Nucleus accumbens (tissue), 56 donors: ENCODE results near the gene STOML2.

Experiments
- DNase-seq, 56 donors: peaks; one replicate each; lab custom pipeline; 2025; lab: John Stamatoyannopoulos, UW

STOML2 gene

GRCh38 chr9:35108946-35109575 lies 6.1 kb upstream of the STOML2 start:
- DNase-seq: no peak

DNA sequence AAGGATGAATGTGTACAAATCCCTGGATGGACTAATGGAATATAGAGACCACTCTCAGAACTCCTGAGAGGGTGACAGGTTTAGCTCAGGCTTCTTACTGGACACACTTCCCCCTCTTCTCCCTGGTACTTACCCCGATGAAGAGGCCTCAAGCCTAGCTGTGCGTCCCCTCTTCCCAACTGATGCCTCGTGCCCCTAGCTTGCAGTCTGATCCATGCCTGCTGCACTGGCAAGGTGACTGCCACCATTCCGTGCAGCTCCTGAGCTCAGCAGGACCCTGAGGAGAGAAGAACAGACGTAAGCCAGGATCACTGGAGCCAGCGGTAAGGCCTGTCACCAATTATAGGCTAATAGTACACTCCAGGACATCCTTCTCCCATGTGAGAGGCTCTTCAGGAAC lies 5.5 kb upstream of the STOML2 start:
- DNase-seq: no peak

- DNase-seq: no peak
These were observed 4.7 kb upstream of the STOML2 start for GRCh38 chr9:35107297-35108290.

- DNase-seq: no peak
These were observed 3.4 kb upstream of the STOML2 start for GRCh38 chr9:35106343-35106730.

DNA sequence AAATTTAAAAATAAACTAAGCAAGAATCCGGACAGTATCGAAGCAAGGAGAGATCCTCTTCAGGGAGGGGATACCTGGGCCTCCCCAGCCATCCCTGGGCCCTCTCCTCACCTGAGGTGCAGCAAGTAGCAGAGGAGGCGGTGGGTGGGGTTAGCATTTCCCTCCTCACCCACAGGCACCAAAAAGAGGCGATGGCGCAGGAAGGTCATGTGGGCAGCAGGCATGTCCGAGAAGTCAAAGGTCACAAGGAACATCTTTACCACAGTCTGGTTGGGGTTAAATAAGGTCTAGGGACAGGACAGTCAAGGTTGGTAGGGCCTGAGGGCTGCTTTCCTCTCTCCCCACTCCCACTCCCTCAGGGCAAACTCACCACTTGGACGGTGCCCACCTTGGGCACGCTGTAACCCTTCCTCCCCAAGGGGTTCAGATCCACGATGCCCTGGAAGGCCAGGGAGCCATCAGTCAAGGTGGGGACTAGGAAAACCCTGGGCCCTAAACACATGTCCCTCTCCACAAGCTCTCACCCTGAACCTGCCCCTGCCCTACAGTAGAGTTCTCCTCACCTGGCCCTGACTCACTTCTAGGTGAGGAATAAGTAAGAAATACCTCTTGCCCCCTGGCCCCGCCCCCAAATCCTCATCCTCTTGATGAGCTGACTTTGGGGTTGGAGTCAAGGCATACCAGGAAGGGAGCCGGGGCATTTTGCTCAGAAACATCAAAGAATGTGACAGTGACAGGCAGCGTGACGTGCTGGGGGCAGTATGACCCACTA lies 2.8 kb upstream of the STOML2 start:
- DNase-seq: no peak

DNA sequence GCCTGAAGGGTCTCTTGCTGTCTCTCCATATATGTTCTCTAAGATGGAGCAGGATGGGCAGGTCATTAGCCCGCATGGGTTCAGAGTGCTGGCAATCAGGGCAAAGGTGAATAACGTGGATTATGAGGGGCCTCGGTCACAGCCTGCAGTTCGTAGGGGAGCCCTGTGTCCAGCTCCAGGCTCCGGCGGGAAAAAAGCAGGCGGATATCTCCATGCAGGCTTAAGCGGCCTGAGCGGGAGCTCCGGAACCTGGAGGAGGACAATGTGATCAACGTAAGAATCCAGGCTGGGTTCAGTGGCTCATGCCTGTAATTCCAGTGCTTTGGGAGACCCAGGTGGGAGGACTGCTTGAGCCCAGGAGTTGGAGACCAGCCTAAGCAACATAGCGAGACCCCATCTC lies 2.2 kb upstream of the STOML2 start:
- no peak for DNase-seq

DNA sequence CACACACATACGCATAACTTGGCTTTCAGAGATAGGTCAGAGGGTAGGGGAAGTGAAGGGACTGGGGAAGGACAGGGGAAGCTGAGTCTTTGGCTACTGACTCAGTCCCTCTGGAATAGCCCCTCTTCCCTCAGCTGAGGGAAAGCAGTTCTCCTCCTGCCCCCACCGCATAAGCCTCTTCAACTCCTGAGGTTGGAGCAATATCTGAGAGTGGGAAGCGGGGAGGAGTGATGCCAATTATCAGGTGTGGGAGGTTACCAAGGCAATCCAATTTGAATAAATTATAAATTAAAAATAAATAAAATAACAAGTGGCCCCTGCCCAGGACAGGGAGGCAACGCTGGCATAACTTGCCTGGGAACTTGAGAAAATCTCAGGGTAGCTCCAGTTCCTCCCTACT lies 1.7 kb upstream of the STOML2 start:
- DNase-seq: peak in 8 of 56 donors; percentile 5 to 36 (median 22)

GRCh38 chr9:35103660-35104191 lies 795 bp upstream of the STOML2 start:
- no peak for DNase-seq

DNA sequence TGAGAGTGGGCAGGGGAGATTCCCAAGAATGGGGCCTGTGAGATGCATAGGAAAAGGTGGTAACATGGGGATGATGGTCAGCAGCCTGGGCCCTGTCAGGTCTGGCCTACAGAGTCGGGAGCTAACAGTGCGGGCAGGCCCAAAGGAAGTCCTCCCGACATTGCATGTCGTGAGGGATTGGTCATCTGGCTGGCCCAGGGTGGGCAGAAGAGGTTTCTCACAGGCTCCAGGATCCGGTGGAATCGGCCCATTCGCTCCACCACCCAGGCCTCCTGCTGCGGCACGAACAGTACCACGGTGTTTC lies 514 bp downstream of the STOML2 start:
- peak in 5 of 56 donors; percentile 32 to 59 (median 51) for DNase-seq

GRCh38 chr9:35097573-35097972 lies 5.4 kb downstream of the STOML2 start:
- DNase-seq: no peak

GRCh38 chr9:35096035-35096849 lies 6.7 kb downstream of the STOML2 start, which contains the start of gene PIGO:
TSS of gene PIGO (minus strand) at chr9:35096591. CDS start at chr9:35095565, 1,026 bp downstream.
- DNase-seq: peak in 55 of 56 donors; percentile 35 to 92 (median 78)

DNA sequence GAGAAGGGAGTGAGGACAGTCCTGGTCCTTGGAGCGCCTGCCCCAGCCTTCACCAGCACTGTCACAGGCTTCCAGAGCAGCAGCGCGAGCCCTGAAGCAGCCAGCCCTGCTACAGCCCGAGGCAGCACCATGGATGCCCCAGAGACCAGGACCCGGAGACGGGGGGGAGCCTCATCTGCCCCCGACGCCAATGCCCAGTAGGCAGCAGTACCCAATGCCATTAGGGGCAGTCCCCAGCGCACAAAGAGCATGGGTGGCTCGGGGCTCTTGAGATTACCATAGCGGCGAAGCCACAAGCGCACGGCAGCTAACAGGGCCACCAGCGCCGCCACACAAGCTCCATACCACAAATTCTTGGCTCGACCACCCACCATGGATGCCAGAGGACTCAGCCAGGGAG lies 11.4 kb downstream of the STOML2 start:
- no peak for DNase-seq

GRCh38 chr9:35089434-35089833 lies 13.5 kb downstream of the STOML2 start:
- no peak for DNase-seq

DNA sequence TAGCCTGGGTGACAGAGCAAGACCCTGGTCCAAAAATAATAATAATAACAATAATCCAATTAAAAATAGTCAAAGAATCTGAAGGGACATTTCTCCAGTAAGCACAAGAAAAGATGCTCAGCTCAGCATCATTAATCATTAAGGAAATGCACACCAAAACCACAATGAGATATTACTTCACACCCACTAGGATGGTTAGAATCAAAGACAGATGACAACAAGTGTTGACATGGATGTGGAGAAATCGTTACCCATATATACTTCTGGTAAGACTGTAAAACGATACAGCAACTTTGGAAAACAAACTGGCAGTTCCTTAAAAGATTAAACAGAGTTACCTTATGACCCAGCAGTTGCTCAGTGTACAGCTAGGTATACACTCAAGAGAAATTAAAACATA lies 17.9 kb downstream of the STOML2 start:
- no peak for DNase-seq

GRCh38 chr9:35079426-35080341 lies 23.2 kb downstream of the STOML2 start, which contains the start of gene FANCG:
TSS of gene FANCG (minus strand) at chr9:35079942. CDS start at chr9:35079524, 418 bp downstream.
- peak in 55 of 56 donors; percentile 66 to 94 (median 86) for DNase-seq

DNA sequence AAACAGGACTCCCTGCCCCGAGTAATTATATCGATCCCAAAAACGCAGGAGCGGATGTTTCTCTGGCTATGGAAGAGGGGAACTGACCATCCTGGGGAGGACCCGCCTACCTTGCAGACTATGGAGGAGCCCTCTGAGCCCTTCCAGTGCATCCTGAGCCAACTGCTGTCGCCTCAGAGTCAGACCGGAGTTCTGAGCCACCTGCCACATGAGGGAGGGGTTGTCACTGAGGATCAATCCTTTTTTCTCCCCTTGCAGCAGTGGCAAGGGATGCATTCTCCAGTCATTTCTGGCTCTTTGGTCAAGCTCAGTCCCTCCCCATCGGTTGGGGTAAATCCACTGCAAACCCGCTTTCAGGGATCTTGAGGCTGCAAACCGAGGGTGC lies 23.9 kb downstream of the STOML2 start:
- DNase-seq: no peak

GRCh38 chr9:35078066-35078465 lies 24.9 kb downstream of the STOML2 start:
- no peak for DNase-seq

- DNase-seq: no peak
These were observed 26.1 kb downstream of the STOML2 start for GRCh38 chr9:35076848-35077247.

DNA sequence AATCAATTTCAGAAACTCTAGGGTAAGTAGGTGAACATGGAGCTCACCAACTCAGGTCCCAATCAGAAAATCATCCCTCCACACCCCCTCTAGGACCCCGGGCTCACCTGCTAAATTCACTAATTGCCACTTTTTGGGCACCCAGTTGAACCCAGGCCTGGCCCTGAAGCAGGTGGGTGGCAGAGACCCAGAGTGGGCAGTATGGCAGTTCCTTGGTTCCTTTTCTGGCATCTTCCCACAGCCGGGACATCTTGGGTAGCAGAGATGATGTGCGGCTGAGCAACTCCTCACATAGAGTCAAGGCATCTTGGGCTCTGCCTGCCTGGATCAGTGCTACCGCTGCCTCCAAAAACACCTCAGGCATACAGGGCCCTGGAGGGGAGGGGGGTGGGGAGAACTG lies 27.6 kb downstream of the STOML2 start:
- no peak for DNase-seq
